Heart left ventricle (tissue), 13 donors: Measurements from ENCODE around the gene LTBR.

Experiments used
- POLR2A ChIP-seq, 2 donors: fragments of 450-650 bp; IDR thresholded peaks; one replicate each; pipeline ENCODE4 v1.6.1; 2017; ENCODE audit warnings: antibody characterized with exemption in 2 of 2, mild to moderate bottlenecking in 2 of 2, moderate library complexity in 2 of 2
- TF ChIP-seq, protein P1 (sequence below), 12 donors: fragments of 200-600 bp; sonication (generic) in 4 of 12; IDR thresholded peaks; one replicate each; pipeline versions ENCODE4 v1.5.0 to v1.8.0; 2018 to 2022; ENCODE audit warnings: antibody characterized with exemption in 12 of 12, mild to moderate bottlenecking in 5 of 12
- donor health status: ischemic (EF 13 %, LVEDD 7.1; RV severe dilation, severe dysfunction).
- donor health status: DM: no; HTN: yes; CAD: no.
- donor health status: DM: no; HTN: no; CAD: no.
- donor health status: ischemic (EF 25% LVEDD 6.9; RV normal size, moderate dysfunction).
- donor health status: ischemic (EF 25% LVEDD 5.7; RV mildly dilated, moderate dysfunction).
- donor health status: ischemic (EF 35%, LVEDD 5.7; RV mildly dilated, moderate dysfunction).
- donor health status: nonischemic (EF 11% LVEDD 7.7; RV severe dilation, severe dysfunction).
- donor health status: DM: yes; HTN: yes; CAD: no.
- donor health status: PGD.
- donor health status: ischemic (EF 29% LVEDD 5.4; RV normal size, mild dysfunction).
- donor health status: nonischemic (EF 23%, LVEDD 6.1; RV moderate dilation, normal function).

DNA sequence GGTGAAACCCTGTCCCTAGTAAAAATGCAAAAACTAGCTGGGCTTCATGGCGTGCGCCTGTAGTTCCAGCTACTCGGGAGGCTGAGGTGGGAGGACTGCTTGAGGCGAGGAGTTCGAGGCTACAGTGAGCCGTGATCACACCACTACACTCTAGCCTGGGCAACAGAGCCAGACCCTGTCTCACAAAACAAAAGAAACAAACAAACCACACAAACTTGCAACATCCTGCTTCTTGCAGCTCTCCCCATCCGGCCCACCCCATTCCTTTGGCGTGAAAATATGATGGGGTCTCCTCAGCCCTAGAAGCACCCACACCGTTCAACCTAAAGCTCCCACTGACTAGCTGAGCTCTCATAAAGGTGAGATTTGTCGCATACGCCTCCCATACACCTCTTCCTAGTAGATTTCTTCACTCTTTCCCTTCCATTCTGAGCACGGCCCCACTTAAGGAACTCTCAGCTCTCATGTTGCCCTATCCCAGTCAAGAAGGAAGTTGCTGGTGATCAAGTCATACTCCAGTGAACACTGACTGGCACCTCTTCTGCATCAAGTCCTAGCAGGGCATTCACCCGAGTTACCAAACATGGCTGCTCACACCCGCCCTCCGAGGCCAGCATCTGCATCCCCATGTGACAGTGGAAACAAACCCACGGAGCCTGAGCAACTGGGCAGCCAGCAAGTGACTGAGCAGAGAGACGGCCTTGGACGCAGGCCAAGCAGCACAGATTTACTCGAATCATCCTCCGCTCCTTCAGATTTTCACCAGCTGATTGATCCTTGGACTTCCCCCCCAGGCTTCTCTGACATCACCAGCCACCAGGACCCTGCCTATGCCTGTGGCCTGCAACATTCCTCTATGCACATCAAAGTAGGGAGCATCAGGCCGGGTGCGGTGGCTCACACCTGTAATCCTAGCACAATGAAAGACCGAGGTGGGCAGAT lies 41.9 kb downstream of the LTBR start:
- TF ChIP-seq, protein P1, sequence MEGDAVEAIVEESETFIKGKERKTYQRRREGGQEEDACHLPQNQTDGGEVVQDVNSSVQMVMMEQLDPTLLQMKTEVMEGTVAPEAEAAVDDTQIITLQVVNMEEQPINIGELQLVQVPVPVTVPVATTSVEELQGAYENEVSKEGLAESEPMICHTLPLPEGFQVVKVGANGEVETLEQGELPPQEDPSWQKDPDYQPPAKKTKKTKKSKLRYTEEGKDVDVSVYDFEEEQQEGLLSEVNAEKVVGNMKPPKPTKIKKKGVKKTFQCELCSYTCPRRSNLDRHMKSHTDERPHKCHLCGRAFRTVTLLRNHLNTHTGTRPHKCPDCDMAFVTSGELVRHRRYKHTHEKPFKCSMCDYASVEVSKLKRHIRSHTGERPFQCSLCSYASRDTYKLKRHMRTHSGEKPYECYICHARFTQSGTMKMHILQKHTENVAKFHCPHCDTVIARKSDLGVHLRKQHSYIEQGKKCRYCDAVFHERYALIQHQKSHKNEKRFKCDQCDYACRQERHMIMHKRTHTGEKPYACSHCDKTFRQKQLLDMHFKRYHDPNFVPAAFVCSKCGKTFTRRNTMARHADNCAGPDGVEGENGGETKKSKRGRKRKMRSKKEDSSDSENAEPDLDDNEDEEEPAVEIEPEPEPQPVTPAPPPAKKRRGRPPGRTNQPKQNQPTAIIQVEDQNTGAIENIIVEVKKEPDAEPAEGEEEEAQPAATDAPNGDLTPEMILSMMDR (IDR thresholded peaks at IDR 0.05) = no peak
- TF ChIP-seq POLR2A (IDR thresholded peaks at IDR 0.05) = no peak
